GM12864 (cell line): ENCODE results near the gene MED13.
"Not testable (repeated sequence)": the region's sequence is repeated elsewhere in the genome, so short reads cannot be mapped to it uniquely, and the experiment has no call there.

Experiments
- DNase-seq: peaks from one replicate; pipeline ENCODE4 v3.0.0-alpha.2; 2011; ENCODE audit warnings: low read depth
- H3K4me3 ChIP-seq: 2 replicates; pipeline ENCODE4 v1.5.1; 2011; ENCODE audit warnings: mild to moderate bottlenecking, low read depth, low read length, control low read depth
- CTCF ChIP-seq: IDR thresholded peaks from 2 replicates; pipeline ENCODE4 v1.5.1; 2011; ENCODE audit warnings: low read depth, mild to moderate bottlenecking, moderate library complexity, low read length, control low read depth, inconsistent platforms; ENCODE audit errors: missing control alignments

The MED13 gene

GRCh38 chr17:62001105-62001504 lies 64.0 kb downstream of the MED13 start:
- no peak for DNase-seq
- no peak for TF ChIP-seq CTCF
- no peak overlapping the region for H3K4me3 ChIP-seq

GRCh38 chr17:62000186-62000585 lies 64.9 kb downstream of the MED13 start:
- H3K4me3 ChIP-seq = no peak overlapping the region
- DNase-seq = no peak
- TF ChIP-seq CTCF = no peak

DNA sequence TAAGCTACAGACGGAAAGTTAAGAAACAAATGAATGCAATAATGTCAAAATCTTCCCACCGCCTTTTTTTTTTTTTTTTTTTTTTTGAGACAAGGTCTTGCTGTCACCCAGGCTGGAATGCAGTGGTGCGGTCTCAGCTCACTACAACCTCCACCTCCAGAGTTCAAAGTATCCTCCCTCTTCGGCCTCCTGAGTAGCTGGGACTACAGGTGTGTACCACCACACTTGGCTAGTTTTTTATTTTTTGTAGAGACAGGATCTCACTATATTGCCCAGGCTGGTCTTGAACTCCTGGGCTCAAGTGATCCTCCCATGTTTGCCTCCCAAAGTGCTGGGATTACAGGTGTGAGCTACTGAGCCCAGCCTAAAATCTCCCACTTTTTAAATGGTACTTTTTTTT lies 66.5 kb downstream of the MED13 start:
- DNase-seq, H3K4me3 ChIP-seq: not testable (repeated sequence)

- no peak for DNase-seq
- no peak overlapping the region for H3K4me3 ChIP-seq
- no peak for TF ChIP-seq CTCF
Measured at GRCh38 chr17:61997664-61998063, 67.4 kb downstream of the MED13 start.

DNA sequence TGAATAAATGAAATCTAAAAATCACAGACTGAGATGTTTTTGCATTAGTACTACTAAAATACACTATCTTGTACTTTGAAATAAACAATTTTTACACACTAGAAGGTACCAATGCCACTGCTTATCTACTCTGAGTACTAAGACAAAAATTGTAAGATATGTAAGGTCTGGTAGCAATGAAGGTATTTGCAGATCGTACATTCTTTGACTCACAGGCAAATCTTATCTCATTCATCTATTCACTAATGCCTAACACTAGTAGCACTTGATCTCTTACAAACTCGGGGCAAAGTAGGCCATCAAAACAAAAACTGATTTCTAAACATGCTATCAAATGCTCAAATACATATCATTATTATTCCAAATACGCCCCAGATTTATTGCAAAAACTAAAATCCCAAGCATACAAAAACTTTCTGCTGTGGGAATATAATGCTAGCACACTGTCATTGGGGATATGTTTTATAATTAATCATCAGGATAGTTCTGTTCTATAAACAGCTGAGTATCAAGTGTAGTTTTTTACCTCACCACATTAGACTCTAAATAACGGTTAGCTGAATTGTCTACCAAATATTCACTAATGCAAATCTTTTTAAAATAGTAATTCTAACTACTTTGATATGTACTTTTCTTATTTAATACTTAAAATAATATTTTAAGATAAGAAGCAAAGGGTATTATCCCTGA lies 68.0 kb downstream of the MED13 start:
- H3K4me3 ChIP-seq = no peak overlapping the region
- TF ChIP-seq CTCF = no peak

GRCh38 chr17:61989509-61989908 lies 75.6 kb downstream of the MED13 start:
- TF ChIP-seq CTCF = no peak
- H3K4me3 ChIP-seq = no peak overlapping the region
- DNase-seq = no peak

More for the DNA sequence above, 68.0 kb downstream of the MED13 start:
- no peak for DNase-seq

GRCh38 chr17:61986898-61987297 lies 78.2 kb downstream of the MED13 start:
- no peak overlapping the region for H3K4me3 ChIP-seq
- DNase-seq = no peak
- TF ChIP-seq CTCF = no peak
